Globus pallidus (tissue), 1 donor: ENCODE measurements around the gene PTPRN2.
"Not testable (repeated sequence)": the region's sequence is repeated elsewhere in the genome, so short reads cannot be mapped to it uniquely, and the experiment has no call there.

Source experiments
- DNase-seq: peaks from one replicate; pipeline ENCODE4 v3.0.0-alpha.2; 2015; ENCODE audit warnings: low spot score

The PTPRN2 gene

DNA sequence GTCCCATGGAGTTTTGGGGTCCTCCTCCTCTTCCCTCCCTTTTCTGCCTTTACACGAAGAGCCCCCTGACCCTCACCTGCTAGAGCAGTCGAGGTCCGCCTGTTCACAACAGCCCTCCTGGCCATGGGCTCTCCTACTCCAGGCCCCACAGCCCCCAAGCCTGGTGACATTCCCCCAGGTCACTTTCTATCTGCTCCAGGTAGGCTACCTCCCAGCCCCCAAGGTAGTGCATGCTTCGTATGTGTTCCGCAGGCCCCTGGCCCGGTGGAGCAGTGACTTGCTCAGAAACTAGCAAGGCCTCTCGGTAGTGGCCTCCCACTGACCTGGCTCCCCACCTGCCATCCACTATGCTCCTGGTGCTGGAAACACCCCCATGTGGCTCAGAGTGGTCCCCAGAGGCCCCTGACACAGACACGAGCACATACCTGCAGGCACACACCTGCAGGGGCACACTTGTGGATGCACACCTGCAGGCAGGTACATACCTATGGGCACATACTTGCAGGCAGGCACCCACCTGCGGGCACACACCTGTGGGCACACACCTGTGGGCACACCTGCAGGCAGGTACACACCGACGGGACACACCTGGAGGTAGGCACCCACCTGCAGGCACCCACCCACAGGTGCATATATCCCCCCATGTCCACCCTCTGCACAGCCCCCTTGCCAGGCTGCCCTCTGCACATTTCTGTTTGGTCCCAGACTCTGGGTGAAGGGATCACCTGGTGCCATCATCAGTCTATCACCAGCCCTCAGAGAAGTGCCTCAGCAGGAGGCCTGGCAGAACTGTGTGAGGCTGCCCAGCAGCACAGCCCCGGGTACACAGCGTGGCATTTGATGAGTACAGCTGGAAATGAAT is 322.5 kb downstream of the PTPRN2 start:
- no peak for DNase-seq

DNA sequence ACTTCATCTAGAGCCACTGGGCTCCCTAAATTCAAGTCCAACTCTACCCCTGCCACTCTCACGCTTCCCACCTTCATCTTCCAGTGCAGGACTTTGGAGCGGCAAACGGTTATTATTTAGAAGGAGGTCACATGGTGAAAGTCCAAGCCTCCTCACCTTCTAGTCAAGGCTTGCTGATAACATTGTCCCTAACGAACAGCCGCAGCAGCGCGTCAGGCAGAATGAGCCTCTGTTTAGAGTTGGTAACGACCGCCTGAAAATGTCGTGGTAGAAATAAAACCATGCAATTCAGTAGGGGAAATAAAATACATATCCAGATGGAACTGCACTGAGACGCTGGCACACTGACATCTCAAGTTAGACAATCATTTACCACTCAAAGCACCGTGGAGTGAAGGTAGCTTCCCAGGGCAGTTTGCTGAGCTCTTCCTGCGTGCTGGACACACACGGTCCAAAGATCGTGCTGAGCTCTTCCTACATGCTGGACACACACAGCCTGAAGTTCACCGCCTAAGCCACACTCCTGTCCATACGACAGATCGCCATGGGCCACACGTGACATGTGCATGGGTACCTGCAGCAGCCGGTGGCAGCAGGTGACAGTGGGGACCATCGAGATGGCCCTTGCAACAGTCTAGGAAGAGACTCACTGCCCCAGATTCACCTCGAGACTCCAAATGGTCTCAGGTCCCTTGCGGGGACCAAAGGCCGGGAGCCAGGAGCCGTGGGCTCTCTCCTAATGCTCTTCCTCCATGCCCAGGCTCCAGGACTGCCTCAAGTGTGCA is 323.5 kb downstream of the PTPRN2 start:
- DNase-seq = no peak

GRCh38 chr7:158263110-158263963 is 324.3 kb downstream of the PTPRN2 start:
- DNase-seq = no peak

DNA sequence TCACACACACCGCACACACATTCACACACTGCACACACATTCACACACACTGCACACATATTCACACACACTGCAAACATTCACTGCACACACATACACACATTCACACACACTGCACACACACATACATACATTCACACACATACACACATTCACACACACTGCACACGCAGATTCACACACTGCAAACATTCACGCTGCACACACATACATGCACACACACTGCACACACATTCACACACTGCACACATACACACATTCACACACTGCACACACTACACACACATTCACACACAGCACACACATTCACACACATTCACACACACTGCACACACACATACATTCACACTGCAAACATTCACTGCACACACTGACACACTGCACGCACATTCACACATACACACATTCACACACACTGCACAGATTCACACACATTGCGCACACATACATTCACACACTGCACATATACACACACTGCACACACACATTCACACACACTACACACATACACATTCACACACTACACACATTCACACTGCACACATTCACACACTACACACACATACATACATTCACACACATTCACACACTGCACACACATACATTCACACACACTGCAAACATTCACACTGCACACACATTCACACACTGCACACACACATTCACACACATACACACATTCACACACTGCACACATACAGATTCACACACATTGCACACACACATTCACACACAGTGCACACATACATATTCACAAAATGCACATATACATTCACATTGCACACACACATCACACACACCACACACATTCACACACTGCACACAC is 325.1 kb downstream of the PTPRN2 start:
- DNase-seq = no peak

- no peak for DNase-seq
Observed at GRCh38 chr7:158261362-158262235, 326.0 kb downstream of the PTPRN2 start.

- DNase-seq = no peak
Observed at GRCh38 chr7:158260567-158261361, 326.9 kb downstream of the PTPRN2 start.

DNA sequence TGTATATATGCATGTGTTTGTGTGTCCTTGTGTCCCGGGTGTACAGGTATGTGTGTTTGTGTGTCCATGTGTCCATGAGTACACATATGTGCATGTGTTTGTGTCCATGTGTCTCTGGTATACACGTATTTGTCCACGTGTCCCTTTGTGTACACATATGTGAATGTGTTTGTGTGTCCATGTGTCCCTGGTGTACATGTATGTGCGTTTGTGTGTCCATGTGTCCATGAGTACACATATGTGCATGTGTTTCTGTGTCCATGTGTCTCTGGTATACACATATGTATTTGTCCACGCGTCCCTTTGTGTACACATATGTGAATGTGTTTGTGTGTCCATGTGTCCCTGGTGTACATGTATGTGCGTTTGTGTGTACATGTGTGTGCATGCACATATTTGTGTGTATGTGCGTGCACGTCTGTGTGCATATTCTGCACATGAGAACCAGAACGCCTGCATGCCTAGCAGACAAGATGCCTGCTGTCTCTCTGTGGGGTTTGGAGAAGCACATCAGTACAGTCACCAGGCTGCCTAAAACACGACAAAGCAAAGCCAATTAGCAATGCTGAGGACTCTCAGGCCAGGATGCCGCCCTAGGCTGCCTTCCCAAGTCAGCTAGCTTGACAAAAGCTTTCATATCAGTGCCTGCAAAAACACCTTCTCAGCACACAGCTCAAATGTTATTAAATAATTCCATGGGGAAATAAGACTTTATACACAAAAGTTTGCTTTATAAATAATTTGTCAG is 327.8 kb downstream of the PTPRN2 start:
- no peak for DNase-seq

- no peak for DNase-seq
Observed at GRCh38 chr7:158259141-158259540, 328.5 kb downstream of the PTPRN2 start.

GRCh38 chr7:158258411-158259130 is 329.1 kb downstream of the PTPRN2 start:
- no peak for DNase-seq

- DNase-seq = no peak
Observed at GRCh38 chr7:158257516-158258410, 329.9 kb downstream of the PTPRN2 start.

GRCh38 chr7:158257001-158257400 is 330.6 kb downstream of the PTPRN2 start:
- DNase-seq = no peak

DNA sequence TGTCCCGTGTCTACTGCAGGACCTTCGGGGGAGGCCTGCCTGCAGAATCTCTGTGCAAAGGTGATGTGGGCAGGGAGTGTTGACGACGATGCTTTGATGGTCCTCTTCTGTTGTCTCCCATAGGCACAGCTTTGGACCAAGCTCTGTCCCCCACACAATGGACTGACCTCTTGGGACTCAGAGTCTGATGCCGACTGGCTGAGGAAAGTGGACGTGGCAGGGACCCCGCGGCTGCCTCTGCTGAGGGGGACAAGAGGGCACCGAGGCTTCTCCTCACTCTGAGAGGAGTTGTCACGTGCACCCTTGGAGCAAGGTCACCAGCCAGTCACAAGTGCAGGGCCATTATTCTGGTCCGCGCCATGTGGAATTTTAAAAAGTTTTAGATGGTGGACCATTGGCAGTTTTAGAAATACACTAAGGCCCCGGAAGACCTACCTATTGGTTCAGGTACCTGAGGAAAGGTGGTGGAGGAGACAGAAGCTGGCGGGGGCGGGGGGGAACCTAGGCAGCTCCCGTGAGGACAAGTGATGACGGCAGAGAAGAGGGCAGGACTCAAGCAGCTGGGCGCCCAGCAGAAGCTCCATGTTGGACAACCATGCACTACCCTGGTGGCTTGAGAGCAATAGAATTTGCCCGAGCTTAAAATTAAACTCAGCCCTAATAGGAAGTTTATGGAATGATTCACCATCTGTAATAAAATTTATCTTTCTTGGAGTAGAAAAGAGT is 331.4 kb downstream of the PTPRN2 start:
- no peak for DNase-seq

GRCh38 chr7:158255558-158255957 is 332.1 kb downstream of the PTPRN2 start:
- DNase-seq = no peak

- DNase-seq = no peak
Observed at GRCh38 chr7:158255156-158255555, 332.5 kb downstream of the PTPRN2 start.

- DNase-seq = not testable (repeated sequence)
Observed at GRCh38 chr7:158253670-158254045, 334.0 kb downstream of the PTPRN2 start.
